Myocyte (in vitro differentiated cells): ENCODE data around the gene TRIOBP. TPM values are rescaled to one million over a fixed set of nuclear protein-coding genes. Genes with fewer than 3 reads are reported as not detected.
"Not testable (repeated sequence)": the region's sequence is repeated elsewhere in the genome, so short reads cannot be mapped to it uniquely, and the experiment has no call there.

Experiments
- DNase-seq: peaks from one replicate; pipeline ENCODE4 v3.0.0-alpha.2; 2012; ENCODE audit warnings: low read depth
- total RNA-seq: library from RNA; depleted of rRNA; stranded (reverse); fragments of >200 nt; gene quantifications from 2 replicates; pipeline ENCODE4 v1.2.3, GENCODE V29; 2014

TRIOBP gene
- total RNA-seq, 1 donor from 2014 or later = 26.6 TPM

- no peak for DNase-seq
Measured at GRCh38 chr22:37771081-37771480, 74.2 kb downstream of the TRIOBP start.

GRCh38 chr22:37771702-37772427 lies 75.0 kb downstream of the TRIOBP start:
- DNase-seq = no peak

GRCh38 chr22:37774728-37775127 lies 77.9 kb downstream of the TRIOBP start:
- no peak for DNase-seq

GRCh38 chr22:37775785-37776638 lies 79.2 kb downstream of the TRIOBP start:
- no peak for DNase-seq

GRCh38 chr22:37776639-37777005 lies 79.8 kb downstream of the TRIOBP start:
- no peak for DNase-seq

GRCh38 chr22:37777122-37777687 lies 80.4 kb downstream of the TRIOBP start:
- peak; percentile 77 for DNase-seq

GRCh38 chr22:37778370-37779009 lies 81.6 kb downstream of the TRIOBP start:
- DNase-seq = no peak

- DNase-seq = no peak
Measured at GRCh38 chr22:37781434-37782059, 84.7 kb downstream of the TRIOBP start.

- peak; percentile 85 for DNase-seq
Measured at GRCh38 chr22:37782340-37783168, 85.7 kb downstream of the TRIOBP start.

- no peak for DNase-seq
Measured at GRCh38 chr22:37784829-37785495, 88.1 kb downstream of the TRIOBP start.

GRCh38 chr22:37790234-37790633 lies 93.4 kb downstream of the TRIOBP start:
- DNase-seq = no peak

- no peak for DNase-seq
Measured at GRCh38 chr22:37792494-37792893, 95.6 kb downstream of the TRIOBP start.

GRCh38 chr22:37794376-37794775 lies 97.5 kb downstream of the TRIOBP start:
- no peak for DNase-seq

GRCh38 chr22:37796079-37796478 lies 99.2 kb downstream of the TRIOBP start:
- DNase-seq = no peak

- not testable (repeated sequence) for DNase-seq
Measured at GRCh38 chr22:37797259-37797658, 100.4 kb downstream of the TRIOBP start.

GRCh38 chr22:37797874-37798500 lies 101.1 kb downstream of the TRIOBP start:
- DNase-seq = no peak

- not testable (repeated sequence) for DNase-seq
Measured at GRCh38 chr22:37799979-37800378, 103.1 kb downstream of the TRIOBP start.

GRCh38 chr22:37801946-37802309 lies 105.1 kb downstream of the TRIOBP start:
- DNase-seq = no peak
